ENCODE measurements around the gene KLK8. TPM values are rescaled to one million over a fixed set of nuclear protein-coding genes. Genes with fewer than 3 reads are reported as not detected.

Gene KLK8
- total RNA-seq, 1 donor from 2014 or later: not detected

DNA sequence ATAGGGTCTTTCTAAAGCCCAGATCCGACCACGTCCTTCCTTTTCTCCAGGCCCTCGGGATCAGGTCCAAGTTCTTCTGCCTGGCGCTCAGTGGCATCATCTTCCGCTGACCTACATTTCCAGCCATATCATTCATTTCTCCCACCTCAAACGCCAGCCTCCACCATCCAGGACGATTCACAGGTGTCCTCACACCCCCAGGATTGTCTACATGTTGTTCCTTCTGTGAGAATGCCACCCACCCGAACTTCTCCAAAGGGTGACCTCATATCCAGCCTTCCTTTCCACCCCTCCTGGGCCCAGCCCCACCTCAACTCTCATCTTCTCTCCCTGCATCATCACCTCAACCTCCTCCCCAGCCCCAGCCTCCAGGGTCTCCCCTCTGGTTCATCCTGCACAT is 43.8 kb downstream of the KLK8 start:
- no peak for DNase-seq (ENCODE audit: extremely low read depth, low read depth, low spot score)

DNA sequence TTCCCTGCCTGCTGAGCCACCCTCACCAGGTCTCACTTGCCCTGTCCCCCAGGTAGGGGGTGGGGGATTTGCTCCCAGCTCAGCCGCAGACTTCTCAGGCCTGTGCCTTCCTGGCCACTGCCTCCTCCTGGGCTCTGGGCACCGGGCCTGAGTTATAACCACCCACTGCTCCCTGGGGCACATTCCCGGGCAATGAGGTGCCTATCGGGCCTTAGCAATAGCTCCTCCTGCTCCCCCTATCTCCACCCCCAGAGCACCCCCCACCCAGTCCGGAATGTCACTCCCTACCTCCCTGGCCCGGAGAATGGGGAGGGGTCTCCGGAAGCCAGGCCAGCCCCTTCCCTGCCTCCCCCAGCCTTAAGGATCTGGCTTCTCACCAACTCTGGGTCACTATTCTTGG is 48.5 kb downstream of the KLK8 start, which contains the start of gene KLK5:
Gene KLK5, minus strand, starts transcription at position 129 of the 400 bp plus-strand sequence. CDS start 381 bp downstream, outside the sequence.
- DNase-seq (ENCODE audit: extremely low read depth, low read depth, low spot score): no peak

- no peak for DNase-seq (ENCODE audit: extremely low read depth, low read depth, low spot score)
Measured at GRCh38 chr19:50949861-50950260, 51.5 kb downstream of the KLK8 start.

GRCh38 chr19:50947123-50947522 is 54.3 kb downstream of the KLK8 start:
- DNase-seq (ENCODE audit: extremely low read depth, low read depth, low spot score): no peak

Other genes starting within 250 kb of the KLK8 start
- not detected in 2 replicates for gene GPR32, start 231.1 kb downstream of the KLK8 start, total RNA-seq
- gene ACP4, start 211.2 kb downstream of the KLK8 start, total RNA-seq: not detected in 2 replicates
- gene KLK1, start 177.8 kb downstream of the KLK8 start, total RNA-seq: not detected in 2 replicates
- gene KLK15, start 168.0 kb downstream of the KLK8 start, total RNA-seq: not detected in 2 replicates
- gene KLK3, start 146.7 kb downstream of the KLK8 start, total RNA-seq: not detected in 2 replicates
- gene KLK2, start 128.2 kb downstream of the KLK8 start, total RNA-seq: not detected in 2 replicates
- not detected in 2 replicates for gene KLK4, start 90.2 kb downstream of the KLK8 start, total RNA-seq
- gene KLK5, start 48.6 kb downstream of the KLK8 start, total RNA-seq: not detected in 2 replicates
- not detected in 2 replicates for gene KLK6, start 32.0 kb downstream of the KLK8 start, total RNA-seq
- not detected in 2 replicates for gene KLK7, start 17.7 kb downstream of the KLK8 start, total RNA-seq
- gene KLK10, start 18.1 kb upstream of the KLK8 start, total RNA-seq: not detected in 2 replicates
- gene KLK11, start 25.0 kb upstream of the KLK8 start, total RNA-seq: not detected in 2 replicates
- gene KLK12, start 33.4 kb upstream of the KLK8 start, total RNA-seq: not detected in 2 replicates
- not detected in 2 replicates for gene KLK13, start 63.5 kb upstream of the KLK8 start, total RNA-seq
- gene KLK14, start 81.3 kb upstream of the KLK8 start, total RNA-seq: not detected in 2 replicates
- 17.1 and 19.3 TPM in 2 replicates for gene CTU1, start 106.8 kb upstream of the KLK8 start, total RNA-seq
- gene SIGLEC9, start 123.3 kb upstream of the KLK8 start, total RNA-seq: not detected in 2 replicates
- not detected in 2 replicates for gene SIGLEC7, start 140.7 kb upstream of the KLK8 start, total RNA-seq
- gene CD33, start 223.5 kb upstream of the KLK8 start, total RNA-seq: not detected in 2 replicates
- not detected in 2 replicates for gene SIGLECL1, start 249.5 kb upstream of the KLK8 start, total RNA-seq